ENCODE measurements around the gene BPIFB2.
A peak's percentile ranks its signal among the peaks of the same experiment; 100 is the strongest.
"Not testable (repeated sequence)": the region's sequence is repeated elsewhere in the genome, so short reads cannot be mapped to it uniquely, and the experiment has no call there.

BPIFB2 gene

DNA sequence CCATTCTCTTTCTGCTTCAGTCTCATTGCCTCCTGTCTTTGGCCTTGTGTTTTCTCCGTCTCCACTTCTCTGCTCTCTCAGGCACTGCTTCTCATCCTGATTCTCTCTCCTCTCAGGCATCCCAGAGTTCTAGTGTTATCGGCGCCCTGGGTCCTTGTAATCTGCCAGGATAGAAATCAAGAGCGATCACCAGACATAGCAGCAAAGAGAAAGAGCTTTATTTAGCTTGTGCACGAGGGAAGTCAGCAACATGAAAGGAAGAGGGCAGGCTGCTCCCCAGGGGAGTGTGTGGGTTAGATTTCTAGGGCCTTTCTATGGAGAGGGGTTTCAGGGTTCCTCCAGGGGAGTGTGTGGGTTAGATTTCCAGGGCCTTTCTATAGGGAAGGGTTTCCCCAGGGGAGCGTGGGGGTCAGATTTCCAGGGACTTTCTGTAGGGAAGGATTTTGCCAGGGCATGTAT lies 35.8 kb upstream of the BPIFB2 start:
- DNase-seq, result peak; percentile 54

DNA sequence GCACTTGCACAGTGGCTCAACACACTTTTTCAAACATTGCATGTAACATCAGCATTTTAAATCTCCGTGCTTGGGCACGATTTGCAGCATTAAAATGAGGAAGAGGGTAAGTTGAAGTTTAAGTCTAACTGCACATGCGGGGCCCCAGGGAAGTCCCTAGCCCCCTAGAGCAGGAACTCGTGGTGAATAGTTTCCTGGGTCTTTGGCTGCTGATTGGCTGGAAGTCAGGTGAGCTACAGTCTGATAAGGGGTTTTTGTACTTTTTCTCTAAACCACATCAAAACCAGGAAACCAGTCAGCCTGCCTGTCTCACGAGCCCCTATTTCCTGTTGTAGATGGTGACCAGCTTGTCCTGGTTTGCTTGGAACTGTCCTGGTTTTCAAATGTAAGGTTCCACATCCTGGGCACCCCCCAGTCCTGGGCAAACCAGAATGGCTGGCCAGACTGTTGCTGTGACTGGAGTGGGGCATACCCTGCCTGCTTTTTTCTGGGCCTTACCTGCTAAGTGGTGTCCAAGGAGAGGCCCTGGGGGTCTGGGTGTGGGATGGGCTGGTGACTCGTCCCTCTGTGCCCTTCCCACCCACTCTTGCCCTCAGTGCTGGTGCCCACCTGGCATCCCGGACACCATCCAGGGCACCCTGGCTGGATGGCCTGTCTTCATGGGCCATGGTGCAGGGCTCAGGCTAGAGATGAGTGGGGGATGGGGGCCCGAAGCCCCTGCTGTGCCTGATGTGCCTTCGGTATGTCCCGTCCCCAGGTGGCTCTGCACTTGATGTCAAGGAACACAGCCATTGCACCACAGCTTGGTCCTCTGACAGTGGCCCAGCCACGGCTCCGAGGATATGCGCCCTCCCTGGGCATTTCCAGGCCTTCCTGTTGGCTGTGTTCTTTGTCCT lies 35.1 kb upstream of the BPIFB2 start:
- peak; percentile 95 for DNase-seq

DNA sequence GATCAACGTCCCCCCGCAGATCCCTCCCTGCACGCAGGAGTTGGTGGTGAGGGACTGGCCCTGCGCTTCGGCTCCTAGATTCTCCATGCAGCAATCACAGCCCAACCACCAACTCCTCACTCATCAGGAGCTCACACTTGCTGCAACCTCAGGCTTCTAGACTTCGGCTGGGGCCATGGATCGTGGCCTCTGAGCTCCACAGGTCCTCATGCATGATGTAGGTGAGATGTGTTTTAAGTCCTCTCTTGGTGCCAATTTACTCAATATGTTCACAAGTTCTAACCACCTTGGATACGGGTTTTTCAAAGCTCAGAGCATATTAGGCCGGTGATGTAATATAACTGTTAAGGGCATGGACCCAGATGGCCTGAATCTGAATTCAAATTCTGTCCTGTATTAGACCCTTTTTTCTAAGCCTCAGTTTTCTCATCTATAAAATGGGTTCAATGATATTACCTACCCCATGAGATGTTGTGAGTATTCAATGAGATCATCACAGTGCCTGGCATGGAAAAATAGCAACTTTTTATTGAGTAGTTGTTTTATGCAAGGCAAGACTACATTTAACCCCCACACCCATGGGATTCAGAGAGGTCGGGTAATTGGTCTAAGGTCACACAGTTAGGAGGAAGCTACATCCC lies 34.3 kb upstream of the BPIFB2 start:
- no peak for DNase-seq

DNA sequence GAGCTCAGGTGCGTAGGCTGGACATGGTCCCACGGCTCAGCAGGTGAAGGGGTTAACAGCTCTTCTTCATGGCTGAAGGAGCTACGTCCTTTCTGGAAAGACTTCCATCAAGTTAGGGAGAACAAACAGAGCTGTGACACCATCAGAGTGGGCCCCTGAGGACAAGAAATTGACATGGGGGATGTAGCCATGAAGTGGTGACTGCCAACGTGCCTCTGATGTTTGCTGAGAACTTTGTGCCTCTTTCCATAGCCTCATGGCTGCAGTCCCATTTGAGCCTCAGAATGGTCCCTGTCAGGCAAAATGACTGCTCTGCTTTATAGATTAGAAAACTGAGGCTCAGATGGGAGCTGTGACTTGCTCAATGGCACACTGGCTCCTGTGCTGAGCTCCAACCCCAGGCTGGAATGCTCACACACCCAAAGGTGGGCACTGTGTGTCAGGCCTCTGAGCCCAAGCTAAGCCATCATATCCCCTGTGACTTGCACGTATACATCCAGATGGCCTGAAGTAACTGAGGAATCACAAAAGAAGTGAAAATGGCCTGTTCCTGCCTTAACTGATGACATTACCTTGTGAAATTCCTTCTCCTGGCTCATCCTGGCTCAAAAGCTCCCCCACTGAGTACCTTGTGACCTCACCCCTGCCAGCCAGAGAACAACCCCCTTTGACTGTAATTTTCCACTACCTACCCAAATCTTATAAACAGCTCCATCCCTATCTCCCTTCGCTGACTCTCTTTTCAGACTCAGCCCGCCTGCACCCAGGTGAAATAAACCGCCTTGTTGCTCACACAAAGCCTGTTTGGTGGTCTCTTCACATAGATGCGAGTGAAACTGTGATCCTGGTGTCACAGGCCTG lies 33.1 kb upstream of the BPIFB2 start:
- DNase-seq, result not testable (repeated sequence)

DNA sequence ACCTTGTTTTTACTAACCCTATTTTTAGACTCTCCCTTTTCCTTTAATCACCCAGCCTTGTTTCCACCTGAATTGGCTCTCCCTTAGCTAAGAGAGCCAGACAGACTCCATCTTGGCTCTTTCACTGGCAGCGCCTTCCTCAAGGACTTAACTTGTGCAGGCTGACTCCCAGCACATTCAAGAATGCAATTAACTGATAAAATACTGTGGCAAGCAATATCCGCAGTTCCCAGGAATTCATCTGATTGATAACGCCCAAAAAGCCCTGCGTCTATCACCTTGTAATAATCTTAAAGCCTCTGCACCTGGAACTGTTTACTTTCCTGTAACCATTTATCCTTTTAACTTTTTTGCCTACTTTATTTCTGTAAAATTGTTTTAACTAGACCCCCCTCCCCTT lies 32.4 kb upstream of the BPIFB2 start:
- not testable (repeated sequence) for DNase-seq

DNA sequence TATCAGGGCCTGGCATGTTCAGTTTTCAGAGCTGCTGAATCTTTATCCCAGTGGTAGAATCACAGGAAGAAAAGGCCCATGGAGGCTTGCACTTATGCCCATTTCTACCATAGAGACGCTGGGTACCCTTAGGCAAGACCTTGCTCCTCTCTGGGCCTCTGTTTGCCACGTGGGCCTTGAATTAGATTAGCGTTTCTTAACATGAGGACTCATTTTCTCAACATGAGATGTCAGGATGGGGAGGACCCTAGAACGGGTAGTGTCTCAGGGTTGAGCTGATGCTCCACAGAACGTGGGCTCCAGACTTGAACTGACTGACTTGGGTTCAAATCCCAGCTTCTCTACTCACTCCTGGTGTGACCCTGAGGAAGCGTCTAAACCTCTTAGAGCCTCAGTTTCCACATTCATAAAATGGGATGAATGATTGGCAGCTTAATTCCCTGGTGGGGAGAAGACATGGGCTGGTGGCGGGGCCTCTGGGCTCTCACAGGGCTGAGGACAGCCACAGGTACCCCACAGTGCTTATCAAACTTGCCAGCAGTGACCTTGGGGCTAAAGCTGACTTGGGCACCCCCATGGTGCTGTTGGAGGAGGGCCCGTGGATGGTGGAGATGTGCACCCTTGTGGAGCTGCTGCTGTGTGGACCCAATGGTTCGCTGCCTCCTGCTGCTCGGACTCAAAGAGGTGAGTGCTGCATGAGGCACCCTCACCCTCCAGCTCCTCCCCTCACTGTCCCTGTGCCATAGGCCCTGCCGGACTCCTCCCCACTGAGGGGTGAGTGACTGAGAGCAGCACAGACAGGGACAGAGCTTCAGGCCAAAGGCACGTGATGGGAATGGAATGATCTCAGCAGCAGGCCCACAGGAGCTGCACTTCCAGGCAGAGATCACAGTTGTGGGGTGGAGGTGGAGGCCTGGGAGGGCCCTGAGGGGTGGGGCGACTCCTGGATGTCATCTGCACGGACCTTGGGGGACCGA lies 31.5 kb upstream of the BPIFB2 start:
- DNase-seq, result no peak

DNA sequence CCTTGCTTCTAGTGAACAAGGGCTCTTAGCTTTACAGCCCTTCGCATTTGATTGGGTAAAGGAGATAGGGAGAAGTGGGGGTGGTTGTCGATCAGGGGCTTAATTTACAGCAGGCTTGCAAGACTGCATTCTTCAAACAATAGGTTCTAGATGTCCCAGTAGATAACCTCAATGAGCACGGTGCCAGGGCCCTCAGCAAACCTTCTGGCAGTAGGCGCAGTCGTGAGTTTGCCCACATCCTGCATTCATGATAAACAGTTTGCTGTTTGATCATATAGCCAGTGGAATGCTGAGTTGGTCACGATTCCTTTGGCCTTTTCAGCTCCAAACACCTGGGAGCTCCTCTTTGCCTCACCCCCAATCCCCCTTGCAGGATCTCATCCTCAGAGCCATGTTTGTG lies 30.8 kb upstream of the BPIFB2 start:
- DNase-seq, result no peak

DNA sequence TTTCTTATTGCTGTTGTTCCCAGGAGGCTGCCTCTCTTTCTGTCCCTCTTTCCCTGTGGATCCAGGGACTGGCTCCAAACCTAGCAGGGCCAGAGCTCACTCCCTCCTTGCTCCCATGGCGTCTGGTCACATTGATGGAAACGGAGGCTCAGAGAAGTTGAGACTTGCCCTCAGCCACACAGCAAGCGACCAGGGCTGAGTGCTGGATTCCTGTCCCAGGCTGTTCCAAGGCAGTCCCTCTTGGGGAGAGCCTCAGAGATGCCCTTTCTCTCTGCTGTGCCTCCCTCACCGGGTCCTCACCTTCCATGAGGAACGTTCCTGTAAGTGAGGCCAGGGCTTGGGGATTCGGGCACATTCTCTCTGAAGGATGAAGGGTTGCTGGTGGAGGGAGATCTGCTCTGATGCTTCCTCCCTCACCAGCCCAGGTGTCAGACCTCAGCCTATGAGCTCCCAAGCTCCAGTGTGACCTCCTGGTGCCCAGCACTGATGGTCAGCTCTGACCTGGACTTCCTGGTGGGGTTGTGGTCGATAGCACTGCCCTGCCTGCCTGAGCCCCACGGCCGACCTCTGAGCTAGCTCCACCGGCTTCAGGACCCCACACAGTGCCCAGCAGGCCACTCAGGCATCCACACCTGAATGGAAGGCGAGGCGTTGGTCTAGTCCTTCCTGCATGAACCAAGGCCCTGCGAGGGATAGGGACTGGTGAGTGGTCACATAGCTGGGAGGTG lies 30.1 kb upstream of the BPIFB2 start:
- no peak for DNase-seq

DNA sequence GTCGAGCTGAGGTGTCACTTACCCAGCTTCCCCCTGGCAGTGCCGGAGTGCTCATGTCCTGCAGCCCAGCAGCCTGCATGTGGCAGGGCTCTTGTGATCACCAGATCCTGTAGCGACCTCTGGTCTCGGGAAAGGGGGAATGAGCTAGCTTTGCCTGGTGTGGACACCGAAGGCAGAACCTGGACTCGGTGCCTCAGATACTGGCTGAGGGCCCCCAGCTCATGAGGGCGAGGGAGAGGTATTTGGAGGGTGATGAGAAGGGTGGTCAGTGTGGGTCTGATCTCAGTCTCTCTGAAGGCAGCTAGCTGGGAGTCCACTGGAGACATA lies 29.5 kb upstream of the BPIFB2 start:
- DNase-seq, result no peak

DNA sequence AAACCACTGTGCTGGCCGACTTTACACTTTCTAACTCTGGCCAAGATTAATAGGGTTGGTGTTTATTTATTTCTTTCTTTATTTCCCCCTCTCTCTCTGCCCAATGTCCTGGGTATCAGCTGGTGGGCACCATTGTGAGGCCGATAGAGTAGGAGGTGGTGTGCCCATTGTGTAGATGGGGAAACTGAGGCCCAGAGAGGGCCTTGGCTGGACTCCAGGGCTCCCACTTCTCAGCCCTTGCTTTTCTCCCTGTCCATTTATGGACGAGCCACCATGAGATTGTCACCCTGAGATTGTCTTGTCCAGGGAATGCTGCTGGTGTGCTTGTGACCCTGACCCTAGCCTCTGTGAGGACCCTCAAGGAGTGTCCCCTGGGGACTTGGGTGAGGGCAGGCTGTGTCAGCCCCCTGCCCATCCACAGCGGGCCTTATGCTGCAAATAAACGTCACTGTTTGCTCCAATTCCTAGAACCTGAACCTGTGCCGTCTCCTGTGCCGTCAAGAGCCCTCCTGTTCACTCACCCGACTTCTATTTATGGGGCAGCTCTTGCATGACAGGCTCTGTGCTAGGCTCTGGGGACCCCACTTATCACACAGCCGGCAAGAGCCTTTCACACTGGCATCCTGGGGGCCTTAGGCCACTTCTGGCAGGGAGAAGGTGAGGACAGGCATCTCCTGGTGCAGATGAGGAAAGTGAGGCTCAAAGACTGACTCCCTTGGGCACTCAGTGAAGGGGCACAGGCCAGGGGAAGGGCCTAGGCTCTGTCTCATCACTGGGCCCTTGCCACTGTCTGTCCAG lies 28.1 kb upstream of the BPIFB2 start:
- no peak for DNase-seq

DNA sequence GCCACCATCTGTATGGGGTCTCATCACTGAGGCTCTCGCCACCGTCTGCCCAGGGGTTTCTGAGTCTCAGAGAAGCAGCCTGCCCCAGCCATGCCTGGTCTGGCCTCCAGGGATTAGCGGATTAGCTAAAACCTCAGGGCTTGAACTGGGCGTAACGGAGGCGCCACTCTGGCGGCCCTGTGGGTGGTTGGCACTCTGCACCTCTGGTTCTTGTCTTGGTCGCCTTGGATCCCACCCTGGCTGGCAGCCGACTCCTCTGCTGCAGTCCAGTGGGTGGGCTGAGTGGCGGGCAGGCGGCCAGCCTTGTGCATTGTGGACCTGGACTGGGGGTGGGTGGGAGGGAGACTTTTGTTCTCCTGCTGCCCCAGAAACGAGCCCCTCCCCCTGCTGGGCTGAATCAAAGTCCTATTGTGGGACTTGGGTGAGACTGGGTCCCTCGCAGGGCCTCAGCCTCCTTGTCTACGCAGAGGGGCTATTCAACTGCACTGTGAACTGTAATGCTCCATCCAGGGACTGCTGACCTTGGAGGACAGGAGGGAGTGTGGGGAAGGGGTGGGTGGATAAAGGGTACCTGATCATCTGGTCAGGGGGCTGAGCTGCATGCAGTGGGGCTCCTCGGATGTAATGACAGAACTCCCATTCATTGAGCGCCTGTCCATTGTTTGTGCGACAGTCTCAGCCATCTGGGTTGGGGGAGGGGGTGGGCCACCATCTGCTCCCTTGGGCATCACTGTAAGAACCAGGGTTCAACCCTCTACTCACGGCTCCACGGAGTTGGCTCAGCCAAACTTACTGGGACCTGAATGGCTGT lies 27.2 kb upstream of the BPIFB2 start:
- DNase-seq, result no peak

DNA sequence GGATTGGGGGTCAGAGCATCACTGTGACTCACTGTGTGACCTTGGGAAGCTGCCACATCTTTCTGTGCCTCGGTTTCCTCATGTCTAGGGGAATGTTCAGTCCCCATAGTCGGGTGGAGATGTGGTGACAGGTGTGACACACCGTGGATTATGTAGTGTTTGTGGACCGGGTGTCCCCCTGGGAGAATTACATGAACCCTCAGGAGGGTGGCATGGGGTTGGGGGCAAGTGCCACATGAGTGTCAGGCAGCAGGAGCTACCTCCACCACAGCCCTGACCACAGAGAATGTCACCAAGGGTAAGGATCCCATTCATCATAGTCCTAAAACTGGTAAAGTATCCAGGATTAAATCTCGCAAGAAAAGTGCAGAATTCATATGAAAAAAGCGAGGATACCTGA lies 26.5 kb upstream of the BPIFB2 start:
- DNase-seq, result no peak

DNA sequence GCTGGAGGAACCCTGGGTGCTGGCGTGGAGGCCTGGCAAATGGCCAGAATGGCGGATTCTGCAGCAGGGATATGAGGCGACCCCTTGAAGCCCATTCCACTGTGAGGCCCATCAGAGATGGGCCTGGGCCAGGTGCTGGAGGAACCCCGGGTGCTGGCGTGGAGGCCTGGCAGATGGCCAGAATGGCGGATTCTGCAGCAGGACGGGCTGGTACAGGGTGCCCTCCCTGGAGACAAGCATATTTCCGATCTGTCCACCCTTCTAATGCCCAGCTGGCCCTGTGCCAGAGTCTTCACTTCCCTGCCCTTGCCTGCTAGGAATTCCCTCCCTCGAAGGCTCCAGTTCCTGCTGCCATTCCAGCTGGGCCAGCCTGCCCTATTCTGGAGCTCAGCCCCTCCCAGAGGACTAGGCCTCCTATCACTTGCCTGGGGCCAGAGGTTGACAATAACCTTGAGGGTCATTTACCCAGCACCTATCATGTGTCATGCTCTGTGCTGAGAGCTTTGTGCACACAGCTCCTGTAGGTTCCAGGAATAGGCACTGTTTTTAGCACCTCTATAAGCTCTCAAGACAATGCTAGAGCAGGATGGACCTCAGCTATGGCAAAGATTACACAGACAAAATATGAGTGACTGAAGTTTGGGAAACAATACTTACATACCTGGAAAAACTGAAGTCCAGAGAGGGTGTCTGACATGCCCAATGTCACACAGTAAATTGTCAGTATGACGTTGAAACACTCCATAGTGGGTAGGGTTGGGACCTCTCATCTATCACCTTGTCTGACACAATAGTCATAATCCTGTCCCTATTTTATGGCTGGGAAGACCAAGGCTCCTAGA lies 24.7 kb upstream of the BPIFB2 start:
- DNase-seq, result no peak

DNA sequence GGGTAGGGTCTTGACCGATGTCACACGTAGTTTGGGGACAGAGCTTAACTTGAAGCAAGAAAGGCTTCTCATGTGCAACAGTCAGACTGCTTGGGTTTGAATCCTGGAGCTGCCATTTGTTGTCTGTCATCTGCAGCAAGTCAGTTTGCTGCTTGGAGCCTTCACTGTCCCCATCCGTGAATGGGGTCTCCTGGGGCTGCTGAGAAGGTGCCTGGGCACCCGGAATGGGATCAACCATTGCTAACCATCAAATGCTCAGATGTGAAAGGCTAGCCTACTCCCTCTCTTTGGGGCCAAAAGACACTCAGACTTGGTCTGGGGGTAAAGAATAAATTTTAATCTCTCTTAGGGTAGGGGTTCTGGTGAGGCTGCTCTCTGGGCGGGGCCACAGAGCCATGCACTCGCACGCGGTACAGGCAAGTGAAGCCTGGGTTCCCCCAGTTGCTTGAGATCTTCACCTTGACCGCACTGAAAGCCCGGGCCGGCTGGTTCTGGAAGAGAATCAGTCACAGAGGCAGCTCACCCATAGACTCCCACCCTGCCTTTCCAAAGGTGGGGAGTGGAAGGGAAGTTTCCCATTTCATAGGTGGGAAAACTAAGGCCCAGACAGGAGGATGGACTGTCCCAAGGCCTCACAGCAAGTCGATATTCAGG lies 23.9 kb upstream of the BPIFB2 start:
- DNase-seq, result no peak

DNA sequence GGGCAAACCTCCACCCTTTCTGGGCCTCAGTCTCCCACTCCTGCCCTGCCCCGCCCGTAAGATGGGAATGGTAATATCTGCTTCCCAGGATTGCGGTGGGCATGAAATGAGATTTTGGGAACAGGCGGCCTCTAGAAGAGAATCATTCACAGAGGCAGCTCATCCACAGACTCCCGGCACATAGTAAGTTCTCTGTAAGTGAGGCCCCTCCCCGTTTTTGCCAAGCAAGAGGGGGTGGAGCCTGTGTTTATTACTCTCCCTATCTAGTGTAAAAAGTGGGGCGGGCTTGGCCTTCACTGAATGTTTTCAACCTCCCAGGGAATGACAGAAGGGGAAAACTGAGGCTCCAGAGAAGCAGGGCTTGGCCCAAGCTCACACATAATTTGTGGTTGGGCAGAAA lies 23.3 kb upstream of the BPIFB2 start:
- DNase-seq, result no peak

DNA sequence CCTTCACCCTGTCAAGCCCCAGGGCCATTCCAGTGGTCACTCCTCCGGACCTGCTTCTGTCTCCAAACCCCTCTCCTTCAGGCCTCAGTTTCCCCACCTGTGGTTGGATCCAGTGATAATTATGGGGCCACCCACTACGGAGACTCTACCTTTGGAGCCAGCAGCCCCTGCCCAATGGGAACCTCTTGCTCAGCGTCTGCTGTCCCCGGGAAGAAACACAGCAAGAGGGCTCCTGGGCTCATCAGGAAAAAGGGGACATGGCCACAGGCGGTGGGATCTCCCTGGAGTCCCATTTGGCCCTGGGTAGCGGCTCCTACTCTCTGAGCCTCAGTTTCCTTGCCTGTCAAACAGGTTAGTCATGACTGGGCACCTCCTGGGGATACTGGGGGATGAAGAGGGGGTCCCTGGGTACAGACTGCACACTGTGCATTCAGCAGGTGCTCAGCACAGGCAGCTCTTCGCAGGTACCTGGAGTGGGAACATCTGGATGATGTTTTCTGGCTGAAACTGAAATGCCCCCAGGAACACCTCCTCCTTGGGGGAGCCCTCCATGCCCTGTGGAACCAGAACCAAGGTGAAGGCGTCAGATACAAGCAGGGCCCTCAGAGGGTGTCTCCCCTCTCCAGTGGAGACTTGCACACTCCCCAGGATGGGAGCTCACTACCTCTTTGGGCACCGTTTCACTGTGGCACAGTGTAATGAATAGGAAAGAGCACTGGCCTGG lies 22.7 kb upstream of the BPIFB2 start:
- DNase-seq, result no peak

DNA sequence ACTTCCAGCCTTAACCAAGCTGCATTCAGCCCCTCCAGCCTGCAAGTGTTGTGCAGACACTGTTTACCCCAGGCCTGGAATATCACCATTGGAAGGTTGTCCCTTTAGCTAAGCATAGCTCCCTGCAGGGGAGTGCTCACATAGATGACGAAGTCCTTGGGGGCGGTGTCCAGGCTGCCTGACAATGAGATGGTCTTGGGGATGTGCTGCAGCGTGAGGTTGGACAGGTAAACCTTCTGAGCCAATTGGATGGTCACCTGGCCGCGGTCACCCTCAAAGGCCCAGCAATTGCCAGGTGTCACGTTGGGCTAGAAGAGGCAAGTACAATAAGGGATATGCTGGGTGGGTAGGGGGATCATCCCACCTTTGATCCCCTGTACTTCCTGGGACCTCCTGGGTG lies 21.9 kb upstream of the BPIFB2 start:
- no peak for DNase-seq

Measured in CD4-positive, alpha-beta T cell treated with Interleukin-17A for 1 hour (primary cell).